Measurements from ENCODE around the gene EMP2.

DNA sequence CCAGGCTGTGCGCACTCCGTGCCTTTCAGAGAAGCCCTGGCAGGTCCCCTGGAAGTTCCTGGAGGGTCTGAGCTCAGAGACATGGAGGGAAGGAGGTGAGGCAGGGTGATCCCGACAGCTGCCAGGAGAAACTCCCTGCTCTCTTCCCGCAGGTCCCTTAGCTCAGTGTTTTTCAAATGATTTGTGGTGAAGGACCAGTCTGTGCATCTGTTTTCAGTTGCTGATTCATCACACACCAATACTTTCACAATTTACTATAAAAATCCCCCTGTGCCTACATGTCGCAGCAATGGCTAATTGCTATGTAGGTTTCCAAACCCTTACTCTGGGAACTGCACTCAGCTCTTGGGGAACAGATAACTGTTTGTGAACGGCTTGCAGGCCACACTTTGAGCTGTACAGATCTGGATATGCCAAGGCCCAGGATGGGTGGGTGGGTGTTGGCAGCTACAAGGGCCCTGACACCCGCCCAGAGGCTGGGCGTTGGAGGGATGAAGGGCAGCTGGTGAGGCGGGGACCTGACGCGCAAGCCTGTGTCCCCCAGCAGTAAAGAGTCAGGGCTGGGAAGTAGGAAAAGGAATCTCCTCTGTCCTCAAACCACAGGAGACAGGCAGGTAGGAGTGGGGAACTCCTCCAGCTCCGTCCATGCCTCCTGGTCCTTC is 20.5 kb upstream of the EMP2 start:
- TF ChIP-seq POLR2A (IDR thresholded peaks at IDR 0.05), result no peak
- TF ChIP-seq POLR2AphosphoS5 (IDR thresholded peaks at IDR 0.05), result no peak
